Measurements from ENCODE around the gene PRRG2. TPM values are rescaled to one million over a fixed set of nuclear protein-coding genes. Genes with fewer than 3 reads are reported as not detected.

PRRG2 gene
- polyA plus RNA-seq, 1 of the 3 experiments (the other 2 are of a cell fraction): 0.44 TPM

- Histone ChIP-seq H4K20me1 (ENCODE audit: insufficient read depth) (no peaks in the 10 kb centered on the region; the same call in 1 of the 2 replicates), H3K4me1 (ENCODE audit: control insufficient read depth in 1 of 2, insufficient read depth in 2 of 2, low read depth in 1 of 2, low read length in 1 of 2) (peaks cover 7 to 10% of the 10 kb centered on the region in 2 experiments; a peak in 3 of 4 replicates), H3K9ac (no peak overlapping the region), H3K27ac (ENCODE audit: low read depth in 2 of 2, low read length in 1 of 2) (peak overlapping the region in 1 of 2 experiments; percentile 78; a peak in 1 of 4 replicates), H2AFZ (ENCODE audit: low read depth) (no peak overlapping the region), H3K9me2 (no peaks in the 10 kb centered on the region), H3K36me3 (replicated peaks in 1 of 2; ENCODE audit: control insufficient read depth in 1 of 2, insufficient read depth in 2 of 2, low read length in 1 of 2) (peaks cover 2 to 26% of the 10 kb centered on the region in 2 experiments), H3K4me2 (no peak overlapping the region), H3K79me2 (ENCODE audit: insufficient read depth) (0 out of 2 replicates have a peak, but pooled peaks cover 2% of the 10 kb centered on the region), H3F3A (replicated peaks; ENCODE audit: insufficient read depth) (peaks cover 14% of the 10 kb centered on the region), H3K27me3 (ENCODE audit: insufficient read depth) (no peaks in the 10 kb centered on the region), H3K4me3 (ENCODE audit: low read depth in 2 of 2, low read length in 1 of 2) (no peak overlapping the region), H3K9me3 (no peaks in the 10 kb centered on the region)
- ChIA-PET POLR2A (no interaction called here), CTCF (interaction anchor here (0.9 to 1.9 kb wide), 3 partner anchors 42 to 127 kb away, joined by 3 to 9 read pairs (median 4); no protein-coding TSS in a partner anchor)
- TF ChIP-seq FOXJ3 (CRISPR knock-in tag; IDR thresholded peaks at IDR 0.05) (no peak), ELF1 (IDR thresholded peaks at IDR 0.05) (no peak), NRF1 (IDR thresholded peaks at IDR 0.05; ENCODE audit: low read depth, low read length) (no peak), SMC3 (IDR thresholded peaks at IDR 0.05; ENCODE audit: low read depth, low read length) (no peak), IRF3 (IDR thresholded peaks at IDR 0.05; ENCODE audit: low read depth, low read length) (no peak), REST (IDR thresholded peaks at IDR 0.05; ENCODE audit: low read depth, low read length) (no peak)
- DNase-seq: no peak
- WGBS (ENCODE audit: low lambda C conversion rate): 97% methylated on average over 9 of the region's 9 CpGs
Measured at GRCh38 chr19:49629659-49630058, 48.5 kb downstream of the PRRG2 start.

GRCh38 chr19:49631014-49631588 lies 50.0 kb downstream of the PRRG2 start:
- peak overlapping the region; percentile 55; the same call in 1 of the 2 replicates for H3K4me2 ChIP-seq
- H3K4me1 ChIP-seq (ENCODE audit: control insufficient read depth in 1 of 2, insufficient read depth in 2 of 2, low read depth in 1 of 2, low read length in 1 of 2): peaks cover 7 to 10% of the 10 kb centered on the region in 2 experiments; a peak in 3 of 4 replicates
- no peaks in the 10 kb centered on the region for H3K27me3 ChIP-seq (ENCODE audit: insufficient read depth)
- 24% methylated on average over 8 of the region's 9 CpGs for WGBS (ENCODE audit: low lambda C conversion rate)
- 0 out of 2 replicates have a peak, but pooled peaks cover 2% of the 10 kb centered on the region for H3K79me2 ChIP-seq (ENCODE audit: insufficient read depth)
- H2AFZ ChIP-seq (ENCODE audit: low read depth): no peak overlapping the region
- peak; percentile 79 for DNase-seq
- H3K27ac ChIP-seq (ENCODE audit: low read depth in 2 of 2, low read length in 1 of 2): peak overlapping the region; percentile 11 to 78
- no peak overlapping the region for H3K4me3 ChIP-seq (ENCODE audit: low read depth in 2 of 2, low read length in 1 of 2)
- H3F3A ChIP-seq (replicated peaks; ENCODE audit: insufficient read depth): peaks cover 19% of the 10 kb centered on the region
- peaks cover 0 to 26% of the 10 kb centered on the region in 2 experiments for H3K36me3 ChIP-seq (replicated peaks in 1 of 2; ENCODE audit: control insufficient read depth in 1 of 2, insufficient read depth in 2 of 2, low read length in 1 of 2)
- CTCF ChIA-PET: interaction anchor here (0.6 to 1.9 kb wide), 6 partner anchors 11 to 60 kb away, joined by 3 to 9 read pairs (median 3); partner anchors contain the start of genes CPT1C and SCAF1
- H3K9me2 ChIP-seq: no peaks in the 10 kb centered on the region
- POLR2A ChIA-PET: interaction anchor here (1.3 kb wide), 1 partner anchor 9 kb away, joined by 3 read pairs; the partner anchor contains the start of gene RRAS
- H3K9me3 ChIP-seq: no peaks in the 10 kb centered on the region
- no peak overlapping the region for H3K9ac ChIP-seq
- no peaks in the 10 kb centered on the region; the same call in 1 of the 2 replicates for H4K20me1 ChIP-seq (ENCODE audit: insufficient read depth)
- TF ChIP-seq MXI1 (IDR thresholded peaks at IDR 0.05; ENCODE audit: low read depth, low read length) (peak; percentile 50; the same call in 1 of the 2 replicates), TAF1 (IDR thresholded peaks at IDR 0.05; ENCODE audit: borderline replicate concordance, low read depth, low read length) (no peak), USF1 (IDR thresholded peaks at IDR 0.05; ENCODE audit: borderline replicate concordance, low read depth) (no peak), ELF1 (IDR thresholded peaks at IDR 0.05) (no peak), RFX5 (IDR thresholded peaks at IDR 0.05; ENCODE audit: low read length) (no peak), MAX (IDR thresholded peaks at IDR 0.05; ENCODE audit: low read depth) (no peak), SIN3A (IDR thresholded peaks at IDR 0.05; ENCODE audit: borderline replicate concordance, low read depth, low read length) (no peak), FOSL2 (IDR thresholded peaks at IDR 0.05; ENCODE audit: borderline replicate concordance, low read depth) (no peak), NRF1 (IDR thresholded peaks at IDR 0.05; ENCODE audit: low read depth, low read length) (no peak), TEAD4 (IDR thresholded peaks at IDR 0.05; ENCODE audit: borderline replicate concordance, insufficient read depth) (no peak), RAD21 (IDR thresholded peaks at IDR 0.05; ENCODE audit: low read length) (no peak), EZH2phosphoT487 (IDR thresholded peaks at IDR 0.05; ENCODE audit: borderline replicate concordance, low read depth) (no peak), GABPA (IDR thresholded peaks at IDR 0.05; ENCODE audit: low read depth) (no peak), POLR2AphosphoS5 (IDR thresholded peaks at IDR 0.05; ENCODE audit: low read depth, low read length) (peak; percentile 52; the same call in 1 of the 2 replicates), RXRA (IDR thresholded peaks at IDR 0.05; ENCODE audit: borderline replicate concordance, low read depth) (no peak), FOXJ3 (CRISPR knock-in tag; IDR thresholded peaks at IDR 0.05) (no peak), GATA2 (CRISPR knock-in tag; IDR thresholded peaks at IDR 0.05) (peak; percentile 28; the same call in 1 of the 2 replicates), YY1 (IDR thresholded peaks at IDR 0.05; ENCODE audit: low read depth) (no peak)

All from SK-N-SH (cell line).